ENCODE data around the gene MYRF. TPM values are rescaled to one million over a fixed set of nuclear protein-coding genes. Genes with fewer than 3 reads are reported as not detected.

MYRF gene
- total and polyA plus RNA-seq, 2 of the 13 experiments (the other 11 are each of a cell fraction or from before 2014, with no cell fraction given), result 10.2 to 25.9 TPM

DNA sequence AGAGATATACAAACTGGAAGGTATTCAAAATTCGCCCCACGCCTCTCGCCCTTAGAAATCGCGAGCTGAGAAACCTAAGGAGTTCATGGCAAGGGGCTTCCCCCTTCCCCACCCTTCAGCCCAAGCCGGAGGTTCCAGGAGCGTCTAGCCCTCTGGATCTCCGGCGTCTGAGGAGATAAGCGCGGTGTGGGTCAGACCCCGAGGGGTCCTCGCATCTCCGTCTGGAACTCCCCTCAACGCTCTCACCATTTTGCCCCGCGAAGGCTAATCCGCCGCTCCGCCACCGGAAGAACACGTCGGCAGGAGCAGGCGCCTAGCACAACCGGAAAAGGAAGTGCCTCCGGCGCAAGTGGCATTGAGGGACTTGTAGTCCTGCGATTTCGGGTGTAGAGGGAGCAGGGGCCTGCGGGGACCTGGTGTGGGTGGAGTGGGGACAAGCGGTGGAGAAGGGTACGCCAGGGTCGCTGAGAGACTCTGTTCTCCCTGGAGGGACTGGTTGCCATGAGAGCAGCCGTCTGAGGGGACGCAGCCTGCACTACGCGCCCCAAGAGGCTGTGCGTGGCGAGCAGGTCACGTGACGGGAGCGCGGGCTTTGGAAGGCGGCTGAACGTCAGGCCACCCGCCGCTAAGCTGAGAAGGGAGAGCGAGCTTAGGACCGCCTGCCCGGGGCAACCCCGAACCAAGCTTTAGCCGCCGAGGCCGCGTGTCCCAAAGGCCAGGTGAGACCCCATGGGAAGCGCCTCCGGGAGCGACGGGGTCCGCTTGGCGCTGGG, 40.1 kb downstream of the MYRF start, which contains the start of the genes FEN1 and TMEM258 (continued):
- TF ChIP-seq, protein P1, sequence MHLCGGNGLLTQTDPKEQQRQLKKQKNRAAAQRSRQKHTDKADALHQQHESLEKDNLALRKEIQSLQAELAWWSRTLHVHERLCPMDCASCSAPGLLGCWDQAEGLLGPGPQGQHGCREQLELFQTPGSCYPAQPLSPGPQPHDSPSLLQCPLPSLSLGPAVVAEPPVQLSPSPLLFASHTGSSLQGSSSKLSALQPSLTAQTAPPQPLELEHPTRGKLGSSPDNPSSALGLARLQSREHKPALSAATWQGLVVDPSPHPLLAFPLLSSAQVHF (CRISPR knock-in tag; IDR thresholded peaks at IDR 0.05), result 0 out of 2 replicates have a peak, but pooled peaks have one; percentile 41
- TF ChIP-seq KDM2A (CRISPR knock-in tag; IDR thresholded peaks at IDR 0.05; ENCODE audit: borderline replicate concordance, low read depth), result peak; percentile 81
- TF ChIP-seq NFKB2 (CRISPR knock-in tag; IDR thresholded peaks at IDR 0.05; ENCODE audit: borderline replicate concordance), result peak; percentile 79
- no peak; the same call in 1 of the 2 replicates for TF ChIP-seq MEIS1 (CRISPR knock-in tag; IDR thresholded peaks at IDR 0.05; ENCODE audit: borderline replicate concordance)
- peak; percentile 30; the same call in 1 of the 2 replicates for TF ChIP-seq TOE1 (CRISPR knock-in tag; IDR thresholded peaks at IDR 0.05)
- TF ChIP-seq, protein P2, sequence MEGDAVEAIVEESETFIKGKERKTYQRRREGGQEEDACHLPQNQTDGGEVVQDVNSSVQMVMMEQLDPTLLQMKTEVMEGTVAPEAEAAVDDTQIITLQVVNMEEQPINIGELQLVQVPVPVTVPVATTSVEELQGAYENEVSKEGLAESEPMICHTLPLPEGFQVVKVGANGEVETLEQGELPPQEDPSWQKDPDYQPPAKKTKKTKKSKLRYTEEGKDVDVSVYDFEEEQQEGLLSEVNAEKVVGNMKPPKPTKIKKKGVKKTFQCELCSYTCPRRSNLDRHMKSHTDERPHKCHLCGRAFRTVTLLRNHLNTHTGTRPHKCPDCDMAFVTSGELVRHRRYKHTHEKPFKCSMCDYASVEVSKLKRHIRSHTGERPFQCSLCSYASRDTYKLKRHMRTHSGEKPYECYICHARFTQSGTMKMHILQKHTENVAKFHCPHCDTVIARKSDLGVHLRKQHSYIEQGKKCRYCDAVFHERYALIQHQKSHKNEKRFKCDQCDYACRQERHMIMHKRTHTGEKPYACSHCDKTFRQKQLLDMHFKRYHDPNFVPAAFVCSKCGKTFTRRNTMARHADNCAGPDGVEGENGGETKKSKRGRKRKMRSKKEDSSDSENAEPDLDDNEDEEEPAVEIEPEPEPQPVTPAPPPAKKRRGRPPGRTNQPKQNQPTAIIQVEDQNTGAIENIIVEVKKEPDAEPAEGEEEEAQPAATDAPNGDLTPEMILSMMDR (CRISPR knock-in tag; IDR thresholded peaks at IDR 0.05), result no peak
- TF ChIP-seq RFX1 (IDR thresholded peaks at IDR 0.05), result no peak
- TF ChIP-seq SUZ12 (IDR thresholded peaks at IDR 0.05; ENCODE audit: low read depth, low read length), result no peak; the same call in 1 of the 2 replicates
- peak; percentile 77; the same call in 1 of the 2 replicates for TF ChIP-seq SMAD3 (CRISPR knock-in tag; IDR thresholded peaks at IDR 0.05)
- TF ChIP-seq ZNF367 (CRISPR knock-in tag; IDR thresholded peaks at IDR 0.05; ENCODE audit: borderline replicate concordance), result no peak
- TF ChIP-seq ZNF816 (CRISPR knock-in tag; IDR thresholded peaks at IDR 0.05; ENCODE audit: borderline replicate concordance), result no peak
- TF ChIP-seq SRF (IDR thresholded peaks at IDR 0.05; ENCODE audit: low read depth, low read length), result 0 out of 2 replicates have a peak, but pooled peaks have one; percentile 2
- TF ChIP-seq, protein P3, sequence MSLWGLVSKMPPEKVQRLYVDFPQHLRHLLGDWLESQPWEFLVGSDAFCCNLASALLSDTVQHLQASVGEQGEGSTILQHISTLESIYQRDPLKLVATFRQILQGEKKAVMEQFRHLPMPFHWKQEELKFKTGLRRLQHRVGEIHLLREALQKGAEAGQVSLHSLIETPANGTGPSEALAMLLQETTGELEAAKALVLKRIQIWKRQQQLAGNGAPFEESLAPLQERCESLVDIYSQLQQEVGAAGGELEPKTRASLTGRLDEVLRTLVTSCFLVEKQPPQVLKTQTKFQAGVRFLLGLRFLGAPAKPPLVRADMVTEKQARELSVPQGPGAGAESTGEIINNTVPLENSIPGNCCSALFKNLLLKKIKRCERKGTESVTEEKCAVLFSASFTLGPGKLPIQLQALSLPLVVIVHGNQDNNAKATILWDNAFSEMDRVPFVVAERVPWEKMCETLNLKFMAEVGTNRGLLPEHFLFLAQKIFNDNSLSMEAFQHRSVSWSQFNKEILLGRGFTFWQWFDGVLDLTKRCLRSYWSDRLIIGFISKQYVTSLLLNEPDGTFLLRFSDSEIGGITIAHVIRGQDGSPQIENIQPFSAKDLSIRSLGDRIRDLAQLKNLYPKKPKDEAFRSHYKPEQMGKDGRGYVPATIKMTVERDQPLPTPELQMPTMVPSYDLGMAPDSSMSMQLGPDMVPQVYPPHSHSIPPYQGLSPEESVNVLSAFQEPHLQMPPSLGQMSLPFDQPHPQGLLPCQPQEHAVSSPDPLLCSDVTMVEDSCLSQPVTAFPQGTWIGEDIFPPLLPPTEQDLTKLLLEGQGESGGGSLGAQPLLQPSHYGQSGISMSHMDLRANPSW (CRISPR knock-in tag; IDR thresholded peaks at IDR 0.05; ENCODE audit: borderline replicate concordance), result no peak
- peak; percentile 49; the same call in 1 of the 2 replicates for TF ChIP-seq ZBTB8A (CRISPR knock-in tag; IDR thresholded peaks at IDR 0.05; ENCODE audit: borderline replicate concordance, low read depth)
- no peak for TF ChIP-seq HNRNPUL1 (IDR thresholded peaks at IDR 0.05; ENCODE audit: low read depth, low read length)
- no peak for TF ChIP-seq STAG1 (CRISPR knock-in tag; IDR thresholded peaks at IDR 0.05)
- no peak for TF ChIP-seq ZNF7 (CRISPR knock-in tag; IDR thresholded peaks at IDR 0.05)
- peak; percentile 81 for TF ChIP-seq RBM39 (IDR thresholded peaks at IDR 0.05; ENCODE audit: low read depth, low read length, poor library complexity, severe bottlenecking)
- no peak for TF ChIP-seq PHB2 (IDR thresholded peaks at IDR 0.05; ENCODE audit: partially characterized antibody)
- TF ChIP-seq ZNF350 (CRISPR knock-in tag; IDR thresholded peaks at IDR 0.05; ENCODE audit: borderline replicate concordance, low read depth), result peak; percentile 84
- TF ChIP-seq, protein P4, sequence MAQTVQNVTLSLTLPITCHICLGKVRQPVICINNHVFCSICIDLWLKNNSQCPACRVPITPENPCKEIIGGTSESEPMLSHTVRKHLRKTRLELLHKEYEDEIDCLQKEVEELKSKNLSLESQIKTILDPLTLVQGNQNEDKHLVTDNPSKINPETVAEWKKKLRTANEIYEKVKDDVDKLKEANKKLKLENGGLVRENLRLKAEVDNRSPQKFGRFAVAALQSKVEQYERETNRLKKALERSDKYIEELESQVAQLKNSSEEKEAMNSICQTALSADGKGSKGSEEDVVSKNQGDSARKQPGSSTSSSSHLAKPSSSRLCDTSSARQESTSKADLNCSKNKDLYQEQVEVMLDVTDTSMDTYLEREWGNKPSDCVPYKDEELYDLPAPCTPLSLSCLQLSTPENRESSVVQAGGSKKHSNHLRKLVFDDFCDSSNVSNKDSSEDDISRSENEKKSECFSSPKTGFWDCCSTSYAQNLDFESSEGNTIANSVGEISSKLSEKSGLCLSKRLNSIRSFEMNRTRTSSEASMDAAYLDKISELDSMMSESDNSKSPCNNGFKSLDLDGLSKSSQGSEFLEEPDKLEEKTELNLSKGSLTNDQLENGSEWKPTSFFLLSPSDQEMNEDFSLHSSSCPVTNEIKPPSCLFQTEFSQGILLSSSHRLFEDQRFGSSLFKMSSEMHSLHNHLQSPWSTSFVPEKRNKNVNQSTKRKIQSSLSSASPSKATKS (CRISPR knock-in tag; IDR thresholded peaks at IDR 0.05), result no peak
- TF ChIP-seq NR1H2 (CRISPR knock-in tag; IDR thresholded peaks at IDR 0.05; ENCODE audit: borderline replicate concordance, low read depth), result no peak
- no peak for TF ChIP-seq HNRNPH1 (optimal IDR thresholded peaks at IDR 0.05; ENCODE audit: low read depth, low read length)

Measured in HepG2 (cell line).